NCI-H82 treated with DMSO at 0.1 percent for 48 hours (cell line): ENCODE measurements around the gene PSMA5.
"Not testable (repeated sequence)": the region's sequence is repeated elsewhere in the genome, so short reads cannot be mapped to it uniquely, and the experiment has no call there.

Source experiments
- DNase-seq: peaks from one replicate; lab custom pipeline; 2025; ENCODE audit not compliant: unreplicated experiment; lab: John Stamatoyannopoulos, UW

Gene PSMA5

DNA sequence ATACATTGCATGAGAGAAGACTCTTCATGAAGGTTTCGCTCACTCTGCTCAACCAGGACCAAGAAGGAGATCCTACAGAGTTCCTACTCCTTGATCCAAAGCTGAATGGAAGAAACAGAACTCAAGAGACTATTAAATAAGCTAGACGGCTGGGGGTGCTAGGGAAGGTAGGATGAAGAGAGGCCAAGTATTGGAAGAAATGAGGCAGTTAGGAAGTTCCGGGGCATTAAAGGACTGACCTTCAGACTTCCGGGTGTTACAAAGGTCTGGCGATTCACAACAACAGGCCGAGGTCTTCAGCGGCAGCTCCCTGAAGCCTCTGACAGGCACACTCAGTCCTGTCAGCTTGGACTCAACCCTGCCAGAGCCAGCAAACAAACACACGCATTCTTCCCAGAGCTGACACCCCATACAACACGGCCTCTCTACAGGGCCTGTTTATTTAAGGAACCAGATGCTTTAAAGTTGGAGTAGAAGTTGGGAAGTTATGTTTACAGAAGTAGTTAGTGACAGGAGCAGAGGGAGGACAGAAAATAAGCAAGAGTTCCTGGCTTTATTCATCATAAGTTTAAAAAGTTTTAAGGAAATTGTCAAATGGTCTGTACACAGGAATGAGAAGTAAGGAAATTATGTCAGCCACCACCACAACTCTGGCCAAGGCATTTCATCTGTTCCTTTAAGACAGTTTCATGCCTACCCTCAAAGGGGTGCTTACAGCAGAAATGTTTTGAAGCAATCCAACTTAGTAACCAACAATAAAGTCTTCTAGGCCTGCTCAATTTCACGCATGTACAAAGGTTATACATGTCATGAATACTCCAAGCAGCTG lies 33.2 kb downstream of the PSMA5 start:
- DNase-seq, result no peak

DNA sequence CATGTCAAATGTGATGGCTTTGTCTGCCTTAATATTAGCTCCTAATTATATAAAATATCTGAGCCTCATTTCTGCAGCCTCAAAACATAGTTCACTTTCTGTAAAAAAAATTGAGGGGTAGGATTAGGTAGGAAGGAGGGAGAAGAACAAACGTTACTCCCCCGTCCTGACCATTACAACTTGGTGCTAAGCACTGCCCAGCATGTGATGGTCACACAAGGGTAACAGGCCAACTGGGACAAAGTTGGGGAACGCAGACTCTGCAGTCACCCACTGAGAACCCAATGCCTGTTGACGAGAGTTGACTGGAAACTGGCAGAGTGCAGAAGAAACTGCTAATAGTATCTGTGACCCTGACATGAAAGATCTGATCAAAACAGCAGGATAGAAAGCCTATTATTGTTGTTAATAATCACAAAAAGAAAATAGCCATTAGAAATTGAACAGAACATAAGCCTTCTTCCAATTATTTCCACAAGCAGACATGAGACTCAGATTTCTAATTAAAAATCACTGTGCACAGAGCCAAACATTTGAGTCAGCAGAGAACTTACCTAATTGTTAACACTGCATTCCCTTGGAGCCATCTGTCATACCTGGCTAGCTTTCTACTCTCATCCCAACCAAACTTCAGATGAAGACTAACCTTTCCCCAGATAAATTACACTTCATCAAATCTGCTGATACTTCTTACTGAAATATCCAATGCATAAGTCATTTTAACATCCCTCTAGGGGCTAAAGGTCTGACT lies 34.0 kb downstream of the PSMA5 start:
- no peak for DNase-seq

DNA sequence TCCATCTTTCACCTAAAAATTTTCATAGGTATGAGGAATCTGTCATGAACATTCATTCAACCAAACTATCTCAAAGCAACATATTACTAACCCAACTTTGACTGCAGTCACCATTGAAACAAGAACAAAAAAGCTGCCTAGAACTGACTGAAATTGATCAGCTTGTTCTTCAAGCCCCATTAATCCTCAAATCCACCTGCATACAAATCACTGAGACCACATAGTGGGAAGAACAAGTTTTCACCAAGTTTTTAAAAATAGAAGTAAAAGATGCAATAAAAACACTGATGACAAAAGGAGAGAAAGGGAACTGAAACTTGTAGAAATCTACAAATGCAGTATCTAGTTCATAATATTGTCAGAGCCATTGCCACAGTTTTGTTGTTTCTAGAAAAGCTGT lies 34.6 kb downstream of the PSMA5 start:
- DNase-seq, result no peak

DNA sequence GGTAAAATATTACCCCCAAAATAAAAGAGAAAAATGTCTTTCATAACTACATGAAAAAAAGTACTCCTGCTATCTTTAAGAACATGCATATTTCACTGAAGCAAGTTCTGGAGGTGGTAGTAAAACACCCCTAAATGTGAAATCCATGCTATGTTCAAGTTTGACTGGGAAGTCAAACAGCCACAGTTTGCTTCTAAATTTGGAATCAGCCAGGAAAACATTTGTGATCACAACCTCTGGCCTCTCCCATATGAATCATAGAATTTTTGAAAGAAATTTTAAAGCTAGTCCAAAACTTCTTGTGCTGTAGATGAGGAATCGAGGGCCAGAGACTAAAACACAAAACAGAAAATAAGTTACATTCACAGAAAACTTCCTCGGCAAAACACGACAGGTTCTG lies 35.1 kb downstream of the PSMA5 start:
- no peak for DNase-seq

DNA sequence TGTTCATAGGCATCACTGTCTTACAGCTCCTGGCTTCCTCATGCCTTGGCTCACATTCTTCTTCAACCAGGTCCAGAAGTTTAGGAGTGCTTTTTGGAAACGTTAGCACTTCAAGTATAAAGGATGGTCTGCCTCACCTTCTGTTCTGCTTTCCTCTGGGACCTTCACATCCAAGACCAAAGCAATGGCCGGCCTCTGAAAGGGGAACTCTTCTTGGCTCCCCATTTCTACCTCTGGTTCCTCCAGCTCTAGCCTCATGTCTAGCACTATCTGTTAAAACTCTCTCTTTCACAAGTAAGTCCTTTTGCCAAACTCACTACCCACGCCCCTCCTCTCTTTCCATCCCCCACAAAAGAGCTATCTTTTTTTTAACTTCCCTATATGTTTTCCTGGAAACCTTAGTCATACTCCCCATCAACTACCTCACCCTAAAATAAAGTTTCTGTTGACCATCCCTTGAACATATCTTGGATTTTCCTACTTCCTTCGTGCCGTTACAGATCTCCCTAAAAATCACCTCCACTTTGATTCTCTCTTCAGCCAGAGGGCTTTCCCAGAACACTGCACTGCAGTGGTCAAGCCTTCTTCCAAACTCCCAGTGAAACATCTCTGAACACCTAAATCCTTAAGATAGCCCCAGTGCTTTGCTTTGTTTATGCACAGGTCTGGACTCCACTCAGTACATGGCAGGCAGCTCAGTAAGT lies 36.5 kb downstream of the PSMA5 start:
- no peak for DNase-seq

DNA sequence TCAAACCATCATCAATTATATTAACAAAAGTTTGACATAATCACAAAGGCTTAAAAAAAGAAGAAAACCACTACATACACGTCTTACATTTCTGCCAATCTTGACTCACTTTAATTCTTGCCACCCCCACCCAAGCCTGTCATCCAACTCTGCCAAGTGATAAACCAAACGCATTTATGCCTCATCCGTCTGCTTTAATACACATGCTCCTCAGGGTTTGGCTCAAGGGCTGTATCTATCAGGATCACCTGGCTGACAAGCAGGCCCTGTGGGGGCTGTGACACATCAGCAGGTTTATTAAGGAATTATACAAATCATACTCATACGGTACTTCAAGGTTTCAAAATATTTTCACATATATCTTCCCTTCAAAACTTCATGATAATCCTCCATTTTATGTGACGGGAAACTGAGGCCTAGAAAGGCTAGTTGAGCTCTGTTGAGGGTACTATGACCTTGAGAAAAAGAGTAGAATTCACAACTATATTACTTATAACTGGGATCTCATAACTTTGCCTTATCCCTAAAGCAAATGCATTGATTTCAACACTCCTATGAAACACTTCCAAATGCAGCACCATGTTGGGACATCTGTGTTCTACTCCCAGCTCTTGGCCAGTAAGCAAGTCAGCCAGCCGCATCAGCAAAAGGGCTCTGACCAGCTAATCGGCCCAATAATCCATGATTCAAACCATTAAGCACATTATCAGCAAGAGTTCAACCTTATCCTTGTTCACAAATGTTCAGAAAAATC lies 37.2 kb downstream of the PSMA5 start:
- peak; percentile 20 for DNase-seq

DNA sequence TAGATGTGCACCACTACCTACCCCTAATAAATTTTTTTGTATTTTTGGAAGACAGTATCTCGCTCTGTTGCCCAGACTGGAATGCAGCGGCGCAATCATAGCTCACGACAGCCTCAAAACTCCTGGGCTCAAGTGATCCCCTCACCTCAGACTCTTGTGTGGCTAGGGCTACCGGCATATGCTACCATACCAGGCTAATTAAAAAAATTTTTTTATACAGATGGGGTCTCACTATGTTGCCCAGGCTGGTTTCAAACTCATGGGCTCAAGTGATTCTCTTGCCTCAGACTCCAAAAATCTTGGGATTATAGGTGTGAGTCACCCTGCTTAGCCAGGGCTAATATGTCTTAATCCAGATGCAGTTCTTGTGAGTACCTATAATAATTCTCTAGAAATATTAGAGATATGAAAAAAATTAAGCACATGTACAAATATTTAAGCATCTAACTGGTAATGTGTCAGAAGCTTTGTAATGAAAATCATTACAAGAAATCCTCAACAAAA lies 38.0 kb downstream of the PSMA5 start:
- no peak for DNase-seq

DNA sequence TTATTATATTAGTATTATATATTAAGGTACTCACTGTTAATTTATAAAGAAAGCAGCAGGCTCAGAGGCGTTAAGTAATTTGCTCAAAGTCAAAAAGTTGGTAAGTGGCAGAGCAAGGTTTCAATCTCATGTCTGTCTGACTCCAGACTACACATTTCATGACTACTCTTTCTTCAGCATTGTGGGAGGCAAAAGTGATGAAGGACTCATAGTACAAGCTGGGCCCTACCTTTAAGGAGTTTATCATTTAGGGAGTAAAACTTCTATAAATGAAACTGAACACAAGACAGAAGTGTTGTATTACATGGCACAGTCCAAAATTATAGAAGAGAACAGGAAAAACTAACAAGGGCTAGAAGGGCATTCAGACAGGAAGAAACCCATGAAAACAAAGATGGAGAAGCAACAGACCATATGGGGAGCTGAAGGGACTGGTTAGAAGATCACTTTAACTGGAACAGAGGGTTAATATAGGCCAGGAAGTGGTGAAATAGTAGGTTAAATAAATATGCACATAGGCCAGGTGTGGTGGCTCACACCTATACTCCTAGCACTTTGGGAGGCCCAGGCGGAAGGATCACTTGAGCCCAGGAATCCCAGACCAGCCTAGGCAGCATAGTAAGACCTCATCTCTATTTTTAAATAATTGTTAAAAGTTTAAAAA lies 40.1 kb downstream of the PSMA5 start:
- DNase-seq, result no peak

DNA sequence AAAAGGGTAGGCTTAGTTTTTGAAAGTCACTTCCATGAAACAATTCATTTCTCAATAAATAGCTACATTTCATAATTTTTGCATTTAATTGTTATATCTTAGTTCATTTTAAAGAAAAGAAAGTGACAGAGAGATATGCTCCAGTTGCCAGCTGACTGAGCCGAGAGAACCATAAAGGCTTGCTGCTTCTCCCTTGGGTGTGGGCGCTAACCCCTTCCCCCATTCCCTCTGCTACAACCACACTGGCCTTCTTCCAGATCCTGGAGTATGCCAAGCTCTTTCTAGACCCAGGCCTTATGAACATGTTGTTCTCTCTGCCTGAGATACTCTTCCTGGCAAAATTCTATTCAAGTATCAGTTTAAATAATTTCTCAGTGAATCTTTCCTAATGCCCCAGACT lies 40.8 kb downstream of the PSMA5 start:
- DNase-seq, result no peak

DNA sequence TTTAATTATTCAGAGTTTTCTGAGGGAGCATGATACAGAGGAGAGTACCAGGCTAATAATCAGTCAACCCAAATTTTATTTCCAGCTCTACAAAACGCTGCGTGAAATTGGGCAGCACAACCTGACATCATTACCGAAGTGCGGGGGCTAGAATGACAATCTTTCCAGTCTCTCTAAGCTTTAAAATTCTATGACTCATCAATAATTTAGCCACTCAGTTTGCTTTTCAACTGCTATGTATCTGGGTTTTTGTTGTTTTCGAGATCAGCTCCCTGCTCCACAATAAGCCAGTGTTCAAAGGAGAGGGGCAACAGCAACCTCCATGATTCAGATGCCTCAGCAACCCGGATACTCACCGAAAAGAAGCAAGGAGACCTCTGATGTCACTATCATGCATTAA lies 42.4 kb downstream of the PSMA5 start:
- DNase-seq, result no peak

DNA sequence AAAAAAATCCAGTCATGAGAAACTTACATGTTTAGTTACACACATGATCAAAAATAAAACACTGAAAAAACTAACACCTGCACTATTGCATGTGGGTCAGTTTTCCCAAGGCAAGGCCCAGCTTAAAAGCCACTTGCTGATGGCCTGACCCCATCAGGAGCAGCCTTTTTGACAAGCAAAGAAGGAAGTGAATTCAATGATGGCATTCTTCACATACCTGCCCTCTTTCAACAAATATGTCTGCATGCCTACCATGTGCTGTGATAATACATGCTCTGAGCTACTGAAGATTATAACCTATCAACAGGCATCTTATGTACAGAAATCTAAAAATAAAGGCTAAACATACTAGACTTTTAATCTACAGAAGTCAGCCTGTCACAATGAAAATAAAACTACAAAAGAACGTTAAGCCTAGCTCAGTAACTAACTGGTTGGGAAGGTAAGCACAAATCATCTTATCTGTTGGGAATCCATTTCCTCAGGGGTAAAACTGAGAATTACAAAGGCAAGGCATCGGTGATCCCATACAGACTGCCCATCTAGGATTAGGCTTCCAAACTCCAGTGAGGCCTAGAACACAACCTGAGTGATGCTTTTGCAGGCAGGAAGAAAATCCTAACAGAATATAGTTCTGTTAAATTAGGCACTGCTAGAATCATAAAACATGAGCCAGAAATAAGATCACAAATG lies 43.0 kb downstream of the PSMA5 start:
- DNase-seq, result no peak

DNA sequence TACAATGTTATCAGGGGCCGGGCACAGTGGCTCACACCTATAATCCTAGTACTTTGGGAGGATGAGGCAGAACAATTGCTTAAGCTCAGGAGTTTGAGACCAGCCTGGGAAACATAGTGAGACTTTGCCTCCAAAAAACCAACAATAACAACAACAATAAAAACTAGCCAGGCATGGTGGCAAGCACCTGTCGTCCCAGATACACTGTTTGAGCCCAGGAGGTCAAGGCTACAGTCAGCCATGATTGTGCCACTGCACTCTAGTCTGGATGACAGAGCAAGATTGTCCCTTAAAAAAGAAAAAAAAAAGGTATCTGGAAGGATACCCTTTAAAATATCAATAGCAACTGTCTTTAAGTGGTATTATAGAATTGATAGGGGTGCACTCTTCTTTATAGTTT lies 44.7 kb downstream of the PSMA5 start:
- no peak for DNase-seq

DNA sequence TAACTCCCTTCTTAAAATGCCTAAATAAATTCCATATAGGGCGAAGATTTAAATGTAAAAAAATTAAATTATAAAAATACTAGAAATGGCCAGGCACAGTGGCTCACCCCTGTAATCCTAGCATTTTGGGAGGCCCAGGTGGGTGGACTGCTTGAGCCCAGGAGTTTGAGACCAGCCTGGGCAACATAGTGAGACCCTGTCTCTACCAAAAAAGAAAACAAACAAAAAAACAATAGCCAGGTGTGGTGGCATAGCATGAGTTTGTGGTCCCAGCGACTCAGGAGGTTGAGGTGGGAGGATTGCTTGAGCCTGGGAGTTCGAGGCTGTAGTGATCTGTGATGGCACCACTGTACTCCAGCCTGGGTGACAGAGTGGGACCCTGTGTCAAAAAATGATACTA lies 46.3 kb downstream of the PSMA5 start:
- no peak for DNase-seq

DNA sequence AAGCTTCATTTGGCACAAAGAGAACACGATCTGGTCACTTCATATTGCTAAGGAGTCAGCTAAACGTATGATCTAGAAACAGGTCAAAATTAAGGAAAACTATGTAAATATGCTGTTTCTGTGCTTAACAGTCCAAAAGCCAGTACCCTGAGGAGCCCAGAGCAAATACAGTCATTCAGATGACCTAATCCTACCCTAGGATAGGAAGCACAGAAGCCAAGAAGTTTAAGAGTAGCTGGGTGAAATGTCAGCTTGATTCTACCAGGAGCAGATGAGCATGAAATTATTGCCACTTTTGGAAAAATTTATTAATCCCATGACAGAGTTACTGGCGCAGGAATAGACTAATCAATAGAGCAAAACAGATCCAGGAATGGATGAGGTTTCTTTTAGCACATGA lies 46.8 kb downstream of the PSMA5 start:
- DNase-seq, result no peak

DNA sequence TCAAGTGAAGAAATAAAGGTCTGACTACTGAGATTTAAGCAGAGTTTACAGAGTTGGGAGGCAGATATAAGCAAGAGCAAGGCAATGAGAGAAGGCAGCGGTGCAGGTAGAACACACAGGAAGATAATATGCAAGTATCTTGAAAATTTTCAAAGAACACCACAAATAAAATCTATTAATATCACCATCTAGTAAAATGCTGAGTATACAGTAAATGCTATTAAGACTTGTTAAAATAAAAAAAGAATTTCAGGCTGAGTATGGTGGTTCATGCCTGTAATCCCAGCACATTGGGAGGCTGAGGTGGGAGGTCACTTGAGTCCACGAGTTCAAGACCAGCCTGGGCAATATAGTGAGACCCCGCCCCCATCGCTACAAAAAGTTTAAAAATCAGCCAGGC lies 48.5 kb downstream of the PSMA5 start:
- no peak for DNase-seq

DNA sequence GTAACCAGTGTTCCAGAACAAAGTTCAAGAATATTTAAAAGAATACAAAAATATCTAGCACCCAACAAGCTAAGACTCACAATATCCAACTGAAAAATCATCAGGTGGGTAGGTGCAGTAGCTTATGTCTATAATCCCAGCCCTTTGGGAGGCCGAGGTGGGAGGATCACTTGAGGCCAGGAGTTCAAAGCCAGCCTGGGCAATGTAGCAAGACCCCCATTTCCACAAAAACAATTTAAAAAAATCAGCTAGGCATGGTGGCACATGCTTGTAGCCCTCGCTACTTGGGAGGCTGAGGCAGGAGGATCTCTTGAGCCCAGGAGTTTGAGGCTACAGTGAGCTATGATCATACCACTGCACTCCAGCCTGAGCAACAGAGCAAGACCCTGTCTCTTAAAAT lies 52.6 kb downstream of the PSMA5 start:
- not testable (repeated sequence) for DNase-seq

DNA sequence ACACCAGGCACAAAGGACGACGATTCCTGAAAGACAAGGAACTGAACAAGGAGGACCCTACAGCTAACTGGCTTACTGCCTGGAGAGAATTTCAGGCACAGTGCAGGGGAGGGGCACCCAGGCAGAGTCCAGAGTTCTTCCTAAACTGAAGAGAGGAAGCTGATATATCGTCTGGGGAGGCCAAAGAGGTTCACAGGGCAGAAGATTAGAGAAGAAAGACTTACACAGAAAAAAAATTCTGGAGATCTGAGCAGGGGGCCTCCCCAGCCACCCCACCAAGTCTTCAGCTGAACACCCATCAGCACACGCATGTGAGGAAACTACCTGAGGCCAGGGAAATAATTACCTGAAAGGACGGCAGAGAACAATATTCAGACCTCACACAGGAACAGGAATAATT lies 53.1 kb downstream of the PSMA5 start:
- DNase-seq, result no peak

DNA sequence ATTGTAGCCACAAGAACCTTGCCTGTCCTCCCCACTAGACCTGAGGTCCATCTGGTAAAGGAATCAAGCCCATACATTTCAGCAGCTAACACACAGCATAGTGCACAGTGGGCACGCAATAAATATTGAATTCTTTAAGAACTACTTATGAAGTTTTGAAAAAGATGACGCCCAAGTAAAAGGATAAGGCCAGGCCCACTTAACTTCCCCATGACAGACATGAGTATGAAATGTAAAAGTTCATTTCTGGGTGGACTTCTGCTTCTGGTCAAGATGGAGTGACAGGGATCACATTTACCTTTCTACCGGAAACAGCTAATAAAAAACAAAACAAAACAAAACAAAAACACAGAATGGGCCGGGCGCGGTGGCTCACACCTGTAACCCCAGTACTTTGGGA lies 54.0 kb downstream of the PSMA5 start:
- DNase-seq, result no peak

DNA sequence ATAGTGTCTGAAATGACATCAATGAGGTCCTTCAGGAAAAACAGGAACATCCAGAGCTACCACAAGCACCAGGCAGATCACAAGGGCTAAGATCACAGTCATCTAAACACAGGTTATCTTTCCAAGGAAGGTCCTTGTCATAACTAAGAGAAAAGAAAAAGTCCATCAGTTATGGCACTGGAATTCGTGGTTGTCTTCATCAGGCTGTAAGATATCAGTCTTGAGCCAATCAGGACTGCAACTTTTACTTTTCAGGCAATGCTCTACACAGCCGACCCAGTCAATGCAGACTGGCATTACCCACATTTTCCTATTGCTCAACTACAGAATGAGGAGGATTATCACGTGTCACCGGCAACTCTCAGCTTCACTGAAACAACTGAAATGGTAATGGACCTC lies 54.9 kb downstream of the PSMA5 start:
- no peak for DNase-seq
